Measurements from ENCODE around the gene KLHL10.
"Not testable (repeated sequence)": the region's sequence is repeated elsewhere in the genome, so short reads cannot be mapped to it uniquely, and the experiment has no call there.

KLHL10 gene

GRCh38 chr17:41813699-41814124 lies 23.9 kb upstream of the KLHL10 start:
- no peak for DNase-seq

GRCh38 chr17:41814195-41814594 lies 23.4 kb upstream of the KLHL10 start:
- DNase-seq: no peak

- DNase-seq: no peak
These were observed 20.8 kb upstream of the KLHL10 start for GRCh38 chr17:41816637-41817320.

- no peak for DNase-seq
These were observed 19.6 kb upstream of the KLHL10 start for GRCh38 chr17:41818024-41818423.

GRCh38 chr17:41821776-41822175 lies 15.8 kb upstream of the KLHL10 start:
- no peak for DNase-seq

- DNase-seq: no peak
These were observed 15.1 kb upstream of the KLHL10 start for GRCh38 chr17:41822216-41823140.

- DNase-seq: no peak
These were observed 14.5 kb upstream of the KLHL10 start for GRCh38 chr17:41823141-41823524.

GRCh38 chr17:41823580-41823979 lies 14.0 kb upstream of the KLHL10 start:
- no peak for DNase-seq

- no peak for DNase-seq
These were observed 13.5 kb upstream of the KLHL10 start for GRCh38 chr17:41824086-41824485.

- DNase-seq: no peak
These were observed 12.3 kb upstream of the KLHL10 start for GRCh38 chr17:41825175-41825845.

GRCh38 chr17:41829961-41830360 lies 7.7 kb upstream of the KLHL10 start:
- DNase-seq: not testable (repeated sequence)

GRCh38 chr17:41835214-41835799 lies 2.3 kb upstream of the KLHL10 start:
- DNase-seq: no peak

- peak; percentile 59 for DNase-seq
These were observed 1.6 kb upstream of the KLHL10 start, which contains the start of gene NT5C3B for GRCh38 chr17:41835800-41836549. TSS of gene NT5C3B (minus strand) at chr17:41836232. CDS start at chr17:41836193, 39 bp downstream.

- no peak for DNase-seq
These were observed 952 bp upstream of the KLHL10 start for GRCh38 chr17:41836550-41837196.

- DNase-seq: not testable (repeated sequence)
These were observed 1.8 kb downstream of the KLHL10 start for GRCh38 chr17:41839448-41839847.

- not testable (repeated sequence) for DNase-seq
These were observed 3.2 kb downstream of the KLHL10 start for GRCh38 chr17:41840781-41841180.

GRCh38 chr17:41844971-41845370 lies 7.3 kb downstream of the KLHL10 start:
- DNase-seq: no peak

- no peak for DNase-seq
These were observed 11.2 kb downstream of the KLHL10 start for GRCh38 chr17:41848788-41849187.

- no peak for DNase-seq
These were observed 11.8 kb downstream of the KLHL10 start for GRCh38 chr17:41849251-41849990.

- not testable (repeated sequence) for DNase-seq
These were observed 13.8 kb downstream of the KLHL10 start for GRCh38 chr17:41851382-41851781.

Data from activated naive CD4-positive, alpha-beta T cell treated with anti-CD3 and anti-CD28 coated beads, Interleukin-2, amount 50 U/mL, for 16 hours (primary cell).